CD8-positive, alpha-beta memory T cell (primary cell): ENCODE measurements around the gene CASP7. TPM values are rescaled to one million over a fixed set of nuclear protein-coding genes. Genes with fewer than 3 reads are reported as not detected.

Source experiments
- CTCF ChIA-PET: fragments of 350-600 bp; sonication (Branson Sonifier 250); formaldehyde crosslinking; loops from one replicate; lab custom pipeline; 2021; ENCODE audit warnings: antibody characterized with exemption; lab: Charles Lee
- POLR2A ChIA-PET: fragments of 350-600 bp; sonication (Branson Sonifier 250); formaldehyde crosslinking; loops from one replicate; lab custom pipeline; 2021; ENCODE audit warnings: antibody characterized with exemption; lab: Charles Lee
- DNase-seq, 5 donors: peaks; one replicate each; pipeline versions ENCODE4 v3.0.0 to v3.0.0-alpha.2; 2020 to 2022; ENCODE audit warnings: mixed read lengths in 1 of 5
- H3K27ac ChIP-seq: one replicate; pipeline ENCODE4 v1.7.0; 2013; ENCODE audit warnings: low read depth, mild to moderate bottlenecking, low read length, moderate library complexity
- H3K27me3 ChIP-seq: 2 replicates; pipeline ENCODE4 v1.7.0; 2013; ENCODE audit warnings: low read length, mild to moderate bottlenecking; ENCODE audit not compliant: insufficient read depth, poor library complexity, severe bottlenecking
- H3K36me3 ChIP-seq: 2 replicates; pipeline ENCODE4 v1.7.0; 2013; ENCODE audit warnings: mild to moderate bottlenecking, low read length, moderate library complexity; ENCODE audit not compliant: insufficient read depth
- H3K4me1 ChIP-seq: 2 replicates; pipeline ENCODE4 v1.7.0; 2013; ENCODE audit warnings: mild to moderate bottlenecking, low read length, moderate library complexity; ENCODE audit not compliant: insufficient read depth
- H3K4me3 ChIP-seq: 2 replicates; pipeline ENCODE4 v1.7.0; 2013; ENCODE audit warnings: mild to moderate bottlenecking, low read length
- H3K9me3 ChIP-seq: 2 replicates; pipeline ENCODE4 v1.7.0; 2013; ENCODE audit warnings: mild to moderate bottlenecking, low read length
- H3K27ac Mint-ChIP-seq, 8 donors: one replicate each; pipeline ENCODE4 v1.8.0; 2020 to 2021; ENCODE audit warnings: mixed read lengths in 8 of 8, mild to moderate bottlenecking in 6 of 8, inconsistent platforms in 3 of 8, moderate library complexity in 3 of 8
- H3K27me3 Mint-ChIP-seq, 2 donors: one replicate each; pipeline ENCODE4 v1.8.0; 2020 to 2021; ENCODE audit warnings: mixed read lengths in 2 of 2, mild to moderate bottlenecking in 1 of 2, moderate library complexity in 1 of 2
- H3K36me3 Mint-ChIP-seq, 3 donors: one replicate each; pipeline ENCODE4 v1.8.0; 2020 to 2021; ENCODE audit warnings: mixed read lengths in 3 of 3, inconsistent platforms in 1 of 3, mild to moderate bottlenecking in 1 of 3
- H3K4me1 Mint-ChIP-seq, 3 donors: one replicate each; pipeline ENCODE4 v1.8.0; 2020 to 2021; ENCODE audit warnings: mixed read lengths in 3 of 3, inconsistent platforms in 1 of 3, mild to moderate bottlenecking in 1 of 3
- H3K4me3 Mint-ChIP-seq, 7 donors: one replicate each; pipeline ENCODE4 v1.8.0; 2020 to 2021; ENCODE audit warnings: mixed read lengths in 7 of 7, mild to moderate bottlenecking in 6 of 7, moderate library complexity in 4 of 7, inconsistent platforms in 2 of 7
- H3K9me3 Mint-ChIP-seq, 5 donors: one replicate each; pipeline ENCODE4 v1.8.0; 2020 to 2022; ENCODE audit warnings: mixed read lengths in 5 of 5, mild to moderate bottlenecking in 3 of 5, moderate library complexity in 2 of 5, inconsistent platforms in 1 of 5
- polyA plus RNA-seq: library from polyadenylated mRNA; unstranded; fragments of 300-500 nt; fragmentation: Illumina TruSeq; gene quantifications from one replicate; pipeline ENCODE4 v1.2.3, GENCODE V29; 2021
- total RNA-seq, 2 experiments: library from RNA; stranded (reverse); gene quantifications; one replicate each; pipeline ENCODE4 v1.2.3, GENCODE V29; 2021

CASP7 gene
- total and polyA plus RNA-seq, 3 experiments from 2014 or later = 21.4 to 29.4 (median 23.4) TPM

- ChIA-PET POLR2A (no interaction called here), CTCF (no interaction called here)
- H3K4me1 ChIP-seq = no peaks in the 10 kb centered on the region
- peaks cover 19% of the 10 kb centered on the region for H3K9me3 ChIP-seq
- Mint-ChIP-seq H3K36me3 (peaks cover 24 to 78% (median 65%) of the 10 kb centered on the region in 3 donors), H3K27ac (peak overlapping the region in 2 of 8 donors; percentile 30 to 44), H3K9me3 (peaks cover 33 to 43% (median 38%) of the 10 kb centered on the region in 5 donors), H3K4me3 (no peak overlapping the region), H3K27me3 (no peaks in the 10 kb centered on the region), H3K4me1 (peaks cover 35 to 51% (median 48%) of the 10 kb centered on the region in 3 donors)
- no peak for DNase-seq
- no peak overlapping the region for H3K4me3 ChIP-seq
- no peak overlapping the region for H3K27ac ChIP-seq
- peaks cover 13% of the 10 kb centered on the region for H3K36me3 ChIP-seq
- no peaks in the 10 kb centered on the region for H3K27me3 ChIP-seq
Measured at GRCh38 chr10:113690749-113691148, 11.0 kb downstream of the CASP7 start.

GRCh38 chr10:113691381-113691780 lies 11.7 kb downstream of the CASP7 start:
- POLR2A ChIA-PET = no interaction called here
- Histone ChIP-seq H3K27me3 (no peaks in the 10 kb centered on the region), H3K36me3 (peaks cover 13% of the 10 kb centered on the region), H3K4me1 (no peaks in the 10 kb centered on the region), H3K4me3 (no peak overlapping the region), H3K9me3 (peaks cover 19% of the 10 kb centered on the region), H3K27ac (no peak overlapping the region)
- peaks cover 27 to 43% (median 38%) of the 10 kb centered on the region in 5 donors for H3K9me3 Mint-ChIP-seq
- no peak overlapping the region for H3K27ac Mint-ChIP-seq
- no peaks in the 10 kb centered on the region for H3K27me3 Mint-ChIP-seq
- peaks cover 35 to 53% (median 46%) of the 10 kb centered on the region in 3 donors for H3K4me1 Mint-ChIP-seq
- CTCF ChIA-PET = interaction anchor here (2.9 kb wide), 1 partner anchor 11 kb away, joined by 11 read pairs; the partner anchor contains the start of gene CASP7
- H3K4me3 Mint-ChIP-seq = no peak overlapping the region
- H3K36me3 Mint-ChIP-seq = peaks cover 24 to 77% (median 62%) of the 10 kb centered on the region in 3 donors
- DNase-seq = no peak

- Mint-ChIP-seq H3K27ac (no peak overlapping the region), H3K36me3 (peaks cover 22 to 79% (median 65%) of the 10 kb centered on the region in 3 donors), H3K4me1 (peaks cover 35 to 53% (median 46%) of the 10 kb centered on the region in 3 donors), H3K4me3 (no peak overlapping the region), H3K27me3 (no peaks in the 10 kb centered on the region), H3K9me3 (peaks cover 23 to 43% (median 34%) of the 10 kb centered on the region in 5 donors)
- H3K27ac ChIP-seq = no peak overlapping the region
- H3K27me3 ChIP-seq = no peaks in the 10 kb centered on the region
- peaks cover 14% of the 10 kb centered on the region for H3K9me3 ChIP-seq
- CTCF ChIA-PET = interaction anchor here (2.9 kb wide), 1 partner anchor 12 kb away, joined by 11 read pairs; the partner anchor contains the start of gene CASP7
- H3K36me3 ChIP-seq = peaks cover 13% of the 10 kb centered on the region
- POLR2A ChIA-PET = no interaction called here
- H3K4me3 ChIP-seq = no peak overlapping the region
- DNase-seq = no peak
- no peaks in the 10 kb centered on the region for H3K4me1 ChIP-seq
Measured at GRCh38 chr10:113692271-113692670, 12.6 kb downstream of the CASP7 start.

- Mint-ChIP-seq H3K36me3 (peaks cover 19 to 68% (median 67%) of the 10 kb centered on the region in 3 donors), H3K9me3 (peaks cover 16 to 34% (median 24%) of the 10 kb centered on the region in 5 donors), H3K4me1 (peaks cover 32 to 48% (median 39%) of the 10 kb centered on the region in 3 donors), H3K4me3 (no peak overlapping the region), H3K27me3 (no peaks in the 10 kb centered on the region), H3K27ac (no peak overlapping the region)
- Histone ChIP-seq H3K4me3 (no peak overlapping the region), H3K27ac (no peak overlapping the region), H3K27me3 (no peaks in the 10 kb centered on the region), H3K4me1 (no peaks in the 10 kb centered on the region), H3K36me3 (peaks cover 20% of the 10 kb centered on the region), H3K9me3 (peaks cover 13% of the 10 kb centered on the region)
- CTCF ChIA-PET = interaction anchor here (2.9 kb wide), 1 partner anchor 13 kb away, joined by 11 read pairs; the partner anchor contains the start of gene CASP7
- DNase-seq = no peak
- POLR2A ChIA-PET = no interaction called here
Measured at GRCh38 chr10:113693348-113693747, 13.6 kb downstream of the CASP7 start.

DNA sequence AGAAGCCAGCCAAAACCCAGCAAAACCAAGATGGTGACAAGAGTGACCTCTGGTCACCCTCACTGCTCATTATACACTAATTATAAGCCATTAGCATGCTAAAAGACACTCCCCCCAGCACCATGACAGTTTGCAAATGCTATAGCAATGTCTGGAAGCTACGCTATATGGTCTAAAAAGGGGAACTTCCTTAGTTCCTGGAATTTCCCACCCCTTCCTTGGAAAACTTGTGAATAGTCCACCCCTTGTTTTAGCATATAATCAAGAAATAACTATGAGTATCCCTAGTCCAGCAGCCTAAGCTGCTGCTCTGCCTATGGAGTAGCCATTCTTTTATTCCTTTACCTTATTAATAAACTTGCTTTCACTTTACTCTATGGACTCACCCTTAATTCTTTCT lies 16.0 kb downstream of the CASP7 start:
- H3K4me1 ChIP-seq = no peaks in the 10 kb centered on the region
- H3K9me3 ChIP-seq = peaks cover 13% of the 10 kb centered on the region
- peaks cover 24% of the 10 kb centered on the region for H3K36me3 ChIP-seq
- H3K27ac ChIP-seq = no peak overlapping the region
- Mint-ChIP-seq H3K4me3 (no peak overlapping the region), H3K9me3 (peaks cover 15 to 22% (median 19%) of the 10 kb centered on the region in 5 donors), H3K27me3 (no peaks in the 10 kb centered on the region), H3K36me3 (peaks cover 30 to 82% (median 46%) of the 10 kb centered on the region in 3 donors), H3K27ac (no peak overlapping the region), H3K4me1 (peaks cover 13 to 25% (median 16%) of the 10 kb centered on the region in 3 donors)
- POLR2A ChIA-PET = no interaction called here
- no peaks in the 10 kb centered on the region for H3K27me3 ChIP-seq
- H3K4me3 ChIP-seq = no peak overlapping the region
- CTCF ChIA-PET = no interaction called here
- DNase-seq = no peak

GRCh38 chr10:113697595-113697994 lies 17.9 kb downstream of the CASP7 start:
- H3K36me3 Mint-ChIP-seq = peaks cover 30 to 80% (median 32%) of the 10 kb centered on the region in 3 donors
- H3K9me3 Mint-ChIP-seq = peaks cover 15 to 19% (median 15%) of the 10 kb centered on the region in 5 donors
- POLR2A ChIA-PET = no interaction called here
- H3K4me3 ChIP-seq = no peak overlapping the region
- no peak overlapping the region for H3K4me3 Mint-ChIP-seq
- peaks cover 10% of the 10 kb centered on the region for H3K9me3 ChIP-seq
- H3K4me1 Mint-ChIP-seq = peaks cover 13 to 27% (median 15%) of the 10 kb centered on the region in 3 donors
- H3K36me3 ChIP-seq = peaks cover 17% of the 10 kb centered on the region
- no peak for DNase-seq
- no peaks in the 10 kb centered on the region for H3K27me3 ChIP-seq
- no peaks in the 10 kb centered on the region for H3K4me1 ChIP-seq
- no peaks in the 10 kb centered on the region for H3K27me3 Mint-ChIP-seq
- CTCF ChIA-PET = no interaction called here
- H3K27ac ChIP-seq = no peak overlapping the region
- no peak overlapping the region for H3K27ac Mint-ChIP-seq

GRCh38 chr10:113704637-113705343 lies 25.1 kb downstream of the CASP7 start:
- Mint-ChIP-seq H3K9me3 (no peaks in the 10 kb centered on the region), H3K36me3 (peaks cover 0 to 51% (median 19%) of the 10 kb centered on the region in 3 donors), H3K27me3 (no peaks in the 10 kb centered on the region), H3K27ac (no peak overlapping the region), H3K4me3 (no peak overlapping the region), H3K4me1 (peaks cover 36 to 46% (median 41%) of the 10 kb centered on the region in 3 donors)
- Histone ChIP-seq H3K27me3 (no peaks in the 10 kb centered on the region), H3K4me3 (no peak overlapping the region), H3K27ac (no peak overlapping the region), H3K4me1 (no peaks in the 10 kb centered on the region), H3K36me3 (peaks cover 6% of the 10 kb centered on the region), H3K9me3 (no peaks in the 10 kb centered on the region)
- ChIA-PET CTCF (interaction anchor here (0.7 to 1.2 kb wide), 2 partner anchors 8 to 94 kb away, joined by 3 read pairs; no protein-coding TSS in a partner anchor), POLR2A (no interaction called here)
- DNase-seq = peak in 1 of 5 donors; percentile 7

- Histone ChIP-seq H3K27me3 (no peaks in the 10 kb centered on the region), H3K4me1 (no peaks in the 10 kb centered on the region), H3K9me3 (no peaks in the 10 kb centered on the region), H3K27ac (no peak overlapping the region), H3K36me3 (peaks cover 6% of the 10 kb centered on the region), H3K4me3 (no peak overlapping the region)
- ChIA-PET CTCF (interaction anchor here (1.2 kb wide), 1 partner anchor 8 kb away, joined by 3 read pairs; no protein-coding TSS in a partner anchor), POLR2A (no interaction called here)
- H3K36me3 Mint-ChIP-seq = peaks cover 0 to 50% (median 18%) of the 10 kb centered on the region in 3 donors
- no peak for DNase-seq
- no peaks in the 10 kb centered on the region for H3K9me3 Mint-ChIP-seq
- no peaks in the 10 kb centered on the region for H3K27me3 Mint-ChIP-seq
- H3K27ac Mint-ChIP-seq = peak overlapping the region in 2 of 8 donors; percentile 6 to 57
- no peak overlapping the region for H3K4me3 Mint-ChIP-seq
- peaks cover 39 to 51% (median 46%) of the 10 kb centered on the region in 3 donors for H3K4me1 Mint-ChIP-seq
Measured at GRCh38 chr10:113705344-113705652, 25.6 kb downstream of the CASP7 start.
